ENCODE measurements around the gene NHERF1.
A peak's percentile ranks its signal among the peaks of the same experiment; 100 is the strongest.

NHERF1 gene

GRCh38 chr17:74750327-74751069, 2.1 kb downstream of the NHERF1 start:
- DNase-seq: no peak

- DNase-seq: no peak
These were observed 4.0 kb downstream of the NHERF1 start for GRCh38 chr17:74752415-74752814.

- no peak for DNase-seq
These were observed 4.5 kb downstream of the NHERF1 start for GRCh38 chr17:74752822-74753401.

- no peak for DNase-seq
These were observed 6.4 kb downstream of the NHERF1 start for GRCh38 chr17:74754832-74755231.

- no peak for DNase-seq
These were observed 7.1 kb downstream of the NHERF1 start for GRCh38 chr17:74755533-74755932.

GRCh38 chr17:74756891-74757290, 8.5 kb downstream of the NHERF1 start:
- no peak for DNase-seq

GRCh38 chr17:74757502-74757901, 9.1 kb downstream of the NHERF1 start:
- no peak for DNase-seq

- no peak for DNase-seq
These were observed 9.8 kb downstream of the NHERF1 start for GRCh38 chr17:74757931-74758847.

- no peak for DNase-seq
These were observed 10.4 kb downstream of the NHERF1 start for GRCh38 chr17:74758848-74759168.

- DNase-seq: no peak
These were observed 10.9 kb downstream of the NHERF1 start for GRCh38 chr17:74759243-74759801.

- DNase-seq: no peak
These were observed 11.5 kb downstream of the NHERF1 start for GRCh38 chr17:74759941-74760340.

- no peak for DNase-seq
These were observed 12.1 kb downstream of the NHERF1 start for GRCh38 chr17:74760404-74761105.

GRCh38 chr17:74761419-74761818, 13.0 kb downstream of the NHERF1 start:
- no peak for DNase-seq

- no peak for DNase-seq
These were observed 13.5 kb downstream of the NHERF1 start for GRCh38 chr17:74761931-74762330.

- DNase-seq: no peak
These were observed 15.3 kb downstream of the NHERF1 start for GRCh38 chr17:74763565-74764387.

- no peak for DNase-seq
These were observed 16.4 kb downstream of the NHERF1 start for GRCh38 chr17:74764751-74765286.

- DNase-seq: no peak
These were observed 18.0 kb downstream of the NHERF1 start for GRCh38 chr17:74766413-74766812.

- no peak for DNase-seq
These were observed 18.7 kb downstream of the NHERF1 start for GRCh38 chr17:74767111-74767516.

GRCh38 chr17:74768069-74768762, 19.8 kb downstream of the NHERF1 start:
- DNase-seq: peak; percentile 61

GRCh38 chr17:74768763-74769114, 20.3 kb downstream of the NHERF1 start:
- DNase-seq: no peak

- no peak for DNase-seq
These were observed 20.9 kb downstream of the NHERF1 start for GRCh38 chr17:74769266-74769855.

Measured in 8988T (cell line).